Amniotic stem cell (primary cell): ENCODE measurements around the gene WWP2.

Experiments
- DNase-seq: peaks from one replicate; lab custom pipeline; 2025; lab: John Stamatoyannopoulos, UW

WWP2 gene

DNA sequence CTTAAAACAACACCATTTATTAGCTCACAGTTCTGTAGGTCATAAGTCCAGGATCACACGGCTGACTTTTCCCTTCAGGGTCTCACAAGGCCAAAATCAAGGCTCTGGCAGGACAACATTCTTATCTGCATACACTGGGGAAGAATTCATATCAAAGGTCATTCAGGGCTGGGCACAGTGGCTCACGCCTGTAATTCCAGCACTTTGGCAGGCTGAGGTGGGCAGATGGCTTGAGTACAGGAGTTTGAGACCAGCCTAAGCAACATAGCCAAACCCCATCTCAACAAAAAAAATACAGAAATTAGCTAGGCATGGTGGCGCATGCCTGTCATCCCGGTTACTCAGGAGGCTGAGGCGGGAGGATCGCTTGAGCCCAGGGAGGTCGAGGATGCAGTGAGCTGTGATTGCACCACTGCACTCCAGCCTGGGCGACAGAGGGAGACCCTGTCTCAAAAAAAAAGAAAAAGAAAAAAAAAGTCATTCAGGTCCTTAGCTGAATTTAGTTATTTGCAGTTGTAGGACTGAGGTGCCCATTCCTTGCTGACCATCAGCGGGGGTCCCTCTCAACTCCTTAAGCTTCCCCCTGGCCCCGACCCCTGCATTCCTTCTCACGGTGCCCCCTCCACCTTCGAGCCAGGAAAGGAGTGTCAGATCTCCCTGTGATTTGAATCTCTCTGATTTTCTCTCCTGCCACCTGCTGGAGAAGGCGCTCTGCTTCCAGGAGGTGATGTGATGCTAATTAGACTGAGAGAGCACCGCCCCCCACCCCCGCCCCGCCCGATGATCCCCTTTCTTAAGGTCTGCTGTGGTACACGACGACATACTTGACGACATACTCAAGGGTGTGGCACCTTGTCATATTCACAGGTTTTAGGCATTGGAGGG, 97.2 kb downstream of the WWP2 start:
- DNase-seq: no peak

DNA sequence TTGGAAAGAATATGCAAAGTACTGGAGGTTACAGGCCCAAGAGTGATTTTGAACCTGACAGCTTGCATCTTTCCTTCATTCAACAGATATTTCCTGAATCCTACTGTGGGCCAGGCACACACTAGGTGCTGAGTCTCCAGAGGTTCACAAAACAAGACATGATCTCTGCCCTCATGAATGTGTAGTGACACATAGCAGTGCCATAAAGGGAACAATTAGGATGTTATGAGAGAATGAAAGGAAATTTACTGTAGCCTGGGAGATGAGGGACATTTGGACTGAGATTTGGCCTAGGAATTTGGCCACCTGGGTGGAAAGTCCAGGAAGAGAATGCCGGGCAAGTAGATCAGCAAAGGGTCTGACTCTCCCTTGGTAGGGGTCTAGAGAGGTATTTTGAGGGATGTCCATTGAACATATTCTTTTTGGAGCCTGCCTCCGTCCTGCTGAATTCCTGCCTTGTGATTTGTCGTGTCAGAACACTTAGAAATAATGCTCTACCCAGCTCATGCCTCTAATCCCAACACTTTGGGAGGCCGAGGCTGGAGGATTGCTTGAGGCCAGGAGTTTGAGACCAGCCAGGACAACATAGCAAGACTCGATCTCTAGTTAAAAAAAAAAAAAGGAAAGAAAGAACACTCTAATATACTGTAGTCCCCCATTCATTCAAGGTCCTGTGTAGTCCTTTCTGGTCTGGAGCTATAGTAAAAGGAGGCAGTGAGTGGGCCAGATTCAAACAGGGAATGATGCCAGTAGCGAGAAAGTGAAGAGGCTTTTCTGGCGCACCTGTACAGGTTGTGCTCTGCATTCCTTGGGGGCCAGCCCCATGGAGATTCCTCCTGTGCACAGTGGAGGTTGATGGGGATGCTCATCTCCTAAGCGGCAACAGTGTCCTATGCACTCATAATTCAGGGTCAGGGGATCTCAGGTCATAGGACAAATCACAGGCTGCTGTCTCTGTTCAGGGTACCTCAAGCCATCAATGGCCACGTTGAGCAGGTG, 98.4 kb downstream of the WWP2 start:
- no peak for DNase-seq

DNA sequence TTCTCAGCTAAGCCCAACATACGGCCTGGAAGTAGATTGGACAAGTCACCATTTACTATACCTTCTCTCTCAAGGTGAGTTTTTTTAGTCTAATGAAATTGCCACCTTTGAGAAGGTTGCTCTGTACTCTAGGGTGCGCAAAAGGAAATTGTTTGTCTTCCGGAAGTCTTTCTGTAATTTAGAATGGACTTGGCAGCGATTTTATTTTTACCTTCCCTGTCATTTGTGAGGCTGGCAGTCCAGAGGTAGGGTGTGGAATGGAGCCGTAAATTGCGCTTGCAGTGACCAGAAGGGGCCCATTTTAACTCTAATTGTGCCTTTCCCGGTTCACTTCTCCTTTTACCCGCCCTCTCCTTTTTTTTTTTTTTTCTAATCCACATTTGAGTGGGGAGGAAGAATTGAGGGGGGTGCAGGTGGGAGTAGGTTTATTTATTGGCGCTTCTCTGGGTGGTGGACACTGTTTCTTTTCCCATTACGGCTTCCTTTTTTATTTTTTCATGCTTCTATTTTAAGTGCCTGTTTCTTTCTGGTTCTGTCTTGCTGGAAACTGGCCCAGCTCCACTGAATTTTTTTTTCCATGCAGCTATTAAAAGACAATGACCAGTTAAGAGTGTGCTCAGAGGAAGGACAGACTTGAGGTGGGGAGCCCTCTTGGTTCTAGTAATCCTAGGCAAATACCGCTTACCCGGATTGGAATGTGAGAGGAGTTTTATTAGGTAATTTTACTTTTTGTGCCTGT, 99.3 kb downstream of the WWP2 start:
- no peak for DNase-seq

GRCh38 chr16:69863401-69864281, 101.5 kb downstream of the WWP2 start:
- no peak for DNase-seq

DNA sequence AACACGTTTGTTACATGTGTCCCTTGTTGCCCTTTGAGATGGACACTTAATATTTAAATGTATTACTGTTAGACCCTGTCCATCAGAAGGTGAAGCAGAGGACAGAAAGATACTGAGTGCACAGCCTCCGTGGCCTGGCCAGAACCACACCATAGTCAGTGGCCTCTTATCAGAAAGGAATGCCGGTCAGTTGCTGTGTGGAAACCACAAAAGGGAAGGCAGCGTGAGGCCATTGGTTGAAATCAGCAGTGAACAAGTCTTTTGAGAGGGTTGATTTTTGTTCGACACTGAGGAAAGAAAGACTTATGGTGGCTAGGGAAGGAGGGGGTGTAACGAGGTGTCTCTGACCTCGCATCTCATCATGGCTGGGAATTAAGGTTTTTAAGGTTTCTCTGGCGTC, 103.6 kb downstream of the WWP2 start:
- no peak for DNase-seq

DNA sequence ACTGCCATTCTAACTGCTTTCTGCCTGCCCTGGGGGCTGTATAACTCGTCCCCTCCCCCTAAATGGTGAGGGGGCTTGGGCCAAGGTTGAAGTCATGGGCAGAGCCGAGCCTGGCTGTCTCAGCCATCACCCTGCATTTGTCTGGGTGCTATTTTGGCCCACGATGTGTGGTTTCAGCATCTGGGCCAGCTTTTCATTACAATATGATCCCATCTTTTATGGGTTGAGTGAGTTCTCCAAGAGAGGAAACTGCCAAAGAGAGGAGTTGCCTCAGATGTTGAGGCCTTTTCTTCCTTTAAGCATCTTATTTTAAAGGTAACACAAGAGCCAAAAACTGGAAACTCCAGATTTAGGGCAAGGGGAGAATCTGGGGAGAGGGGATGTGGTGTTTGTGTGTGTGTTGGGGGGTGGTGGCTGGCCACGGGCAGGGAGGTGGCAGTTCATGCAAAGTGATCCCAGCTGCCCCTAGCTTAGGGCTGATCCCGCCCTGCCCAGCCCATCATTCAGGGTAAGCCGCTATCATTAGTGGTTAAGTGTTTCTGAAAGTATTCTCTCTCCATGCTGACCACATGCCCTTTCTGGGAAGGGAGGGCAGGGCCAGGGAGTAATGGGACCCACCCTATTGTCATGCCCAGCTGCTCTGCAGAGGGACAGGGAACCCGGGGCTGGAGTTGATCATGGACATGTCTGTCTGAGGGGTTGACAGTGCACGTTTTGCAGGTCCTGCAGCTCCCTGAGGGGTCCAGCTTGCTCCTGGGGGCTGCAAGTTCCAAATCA, 105.8 kb downstream of the WWP2 start:
- no peak for DNase-seq

GRCh38 chr16:69870761-69871160, 108.6 kb downstream of the WWP2 start:
- no peak for DNase-seq

GRCh38 chr16:69871708-69872107, 109.6 kb downstream of the WWP2 start:
- DNase-seq: no peak

DNA sequence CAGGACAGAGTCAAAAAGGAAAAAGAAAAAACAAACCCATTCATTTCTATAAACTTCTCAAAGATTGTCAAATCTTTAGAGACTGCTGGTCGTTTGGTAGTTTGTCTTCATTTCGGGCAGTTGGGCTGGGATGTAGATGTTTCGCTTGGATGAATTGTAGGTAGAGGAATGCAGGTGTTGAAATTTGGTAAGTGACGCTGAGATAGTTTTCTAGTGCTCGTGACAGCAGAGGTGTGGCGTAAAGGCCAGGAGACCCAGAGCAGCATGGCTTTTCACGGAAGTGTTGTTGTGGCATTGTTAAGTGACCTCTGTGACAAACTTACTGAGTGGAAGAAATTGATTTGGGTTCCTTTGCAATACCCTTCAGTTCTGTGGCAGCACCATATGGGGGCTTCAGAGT, 110.8 kb downstream of the WWP2 start:
- DNase-seq: no peak

DNA sequence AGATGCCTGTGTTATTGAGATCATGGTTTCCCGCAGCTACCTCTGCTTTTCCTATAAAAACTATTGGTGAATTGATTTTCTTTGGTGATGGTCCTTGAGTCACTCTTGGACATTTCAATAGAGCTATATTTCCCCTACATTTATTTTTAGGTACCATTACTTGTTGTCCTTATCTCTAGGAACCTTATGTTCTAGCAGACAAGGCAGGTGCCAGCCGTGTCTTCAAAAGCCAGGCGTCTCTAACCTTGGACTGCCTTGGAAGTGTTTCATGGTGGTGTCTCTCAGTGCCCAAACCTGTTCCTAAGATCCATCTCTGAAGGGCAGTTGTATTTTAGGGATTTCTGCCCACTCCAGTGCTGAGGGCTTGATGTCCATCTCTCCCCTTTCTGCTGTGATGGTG, 111.7 kb downstream of the WWP2 start:
- no peak for DNase-seq

- no peak for DNase-seq
Observed at GRCh38 chr16:69874271-69874670, 112.1 kb downstream of the WWP2 start.

- no peak for DNase-seq
Observed at GRCh38 chr16:69880640-69881133, 118.6 kb downstream of the WWP2 start.

- DNase-seq: no peak
Observed at GRCh38 chr16:69881141-69881540, 119.0 kb downstream of the WWP2 start.

- no peak for DNase-seq
Observed at GRCh38 chr16:69883744-69884143, 121.6 kb downstream of the WWP2 start.

- DNase-seq: no peak
Observed at GRCh38 chr16:69885722-69886121, 123.6 kb downstream of the WWP2 start.

- DNase-seq: no peak
Observed at GRCh38 chr16:69886726-69887125, 124.6 kb downstream of the WWP2 start.

DNA sequence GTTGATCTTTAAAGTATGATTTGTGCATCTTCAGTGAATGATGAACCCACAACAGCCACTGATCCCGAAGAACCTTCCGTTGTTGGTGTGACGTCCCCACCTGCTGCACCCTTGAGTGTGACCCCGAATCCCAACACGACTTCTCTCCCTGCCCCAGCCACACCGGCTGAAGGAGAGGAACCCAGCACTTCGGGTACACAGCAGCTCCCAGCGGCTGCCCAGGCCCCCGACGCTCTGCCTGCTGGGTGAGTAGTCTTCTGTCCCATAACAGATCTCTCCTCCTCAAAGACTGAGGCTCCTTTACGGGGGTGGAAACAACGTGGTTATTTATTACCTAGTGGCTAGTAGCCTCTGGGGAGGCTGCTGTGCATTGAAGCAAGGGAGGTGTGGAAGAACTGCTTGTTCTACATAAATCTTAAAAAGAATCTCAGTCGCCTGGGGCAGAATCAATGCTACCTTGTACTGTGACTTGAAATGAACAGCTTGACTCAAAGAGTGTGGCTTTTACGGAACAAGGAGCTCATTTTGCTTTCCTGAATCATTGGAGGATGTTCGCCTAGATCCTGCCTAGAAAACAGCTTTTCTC, 126.0 kb downstream of the WWP2 start:
- DNase-seq: no peak

DNA sequence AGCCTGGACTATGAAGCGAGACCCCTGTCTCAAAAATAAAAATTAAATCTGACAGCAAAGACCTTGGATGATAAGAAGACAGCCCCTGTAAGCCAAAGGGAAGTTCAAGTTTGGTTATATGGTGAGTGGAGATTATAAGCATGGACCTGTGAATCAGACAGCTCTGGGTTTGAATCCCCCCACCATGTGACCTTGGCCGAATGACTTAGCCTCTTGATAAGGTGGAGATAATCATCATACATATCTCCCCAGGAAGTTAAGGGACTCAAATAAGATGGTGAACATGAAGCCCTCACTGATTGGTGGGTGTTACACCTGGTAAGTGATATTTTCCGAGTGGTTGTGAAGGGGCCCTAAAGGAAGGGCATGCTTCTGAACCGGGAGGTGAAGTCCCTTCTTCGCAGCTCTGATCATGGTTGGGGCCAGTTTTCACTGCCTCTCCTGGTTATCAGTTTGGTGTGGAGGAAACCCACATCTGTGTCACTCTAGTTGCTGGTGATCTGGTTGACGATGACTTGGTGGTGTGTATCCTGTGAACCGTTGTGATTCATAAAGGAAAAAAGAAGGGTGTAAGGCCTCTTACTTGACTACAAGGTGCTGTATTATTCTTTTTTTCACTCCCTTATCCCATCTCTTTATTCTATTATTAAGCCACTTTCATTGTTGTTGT, 127.3 kb downstream of the WWP2 start:
- DNase-seq: no peak
